Measurements from ENCODE around the gene ALPP. TPM values are rescaled to one million over a fixed set of nuclear protein-coding genes. Genes with fewer than 3 reads are reported as not detected.
"Not testable (repeated sequence)": the region's sequence is repeated elsewhere in the genome, so short reads cannot be mapped to it uniquely, and the experiment has no call there.

The ALPP gene
- total RNA-seq, 2 donors from 2014 or later: not detected

- no peak for DNase-seq (ENCODE audit: low spot score)
- Histone ChIP-seq H3K36me3 (no peaks in the 10 kb centered on the region), H3K9me3 (no peaks in the 10 kb centered on the region), H3K4me3 (no peak overlapping the region), H3K27ac (no peak overlapping the region), H3K27me3 (no peaks in the 10 kb centered on the region), H3K4me1 (no peaks in the 10 kb centered on the region)
- no peak for TF ChIP-seq CTCF (IDR thresholded peaks at IDR 0.05)
Observed at GRCh38 chr2:232367016-232367415, 11.5 kb upstream of the ALPP start.

GRCh38 chr2:232367591-232368233 is 10.8 kb upstream of the ALPP start:
- no peaks in the 10 kb centered on the region for H3K9me3 ChIP-seq
- no peak overlapping the region for H3K27ac ChIP-seq
- DNase-seq (ENCODE audit: low spot score): no peak
- H3K4me3 ChIP-seq: no peak overlapping the region
- TF ChIP-seq CTCF (IDR thresholded peaks at IDR 0.05): no peak
- no peaks in the 10 kb centered on the region for H3K27me3 ChIP-seq
- no peaks in the 10 kb centered on the region for H3K4me1 ChIP-seq
- no peaks in the 10 kb centered on the region for H3K36me3 ChIP-seq

GRCh38 chr2:232368311-232368731 is 10.2 kb upstream of the ALPP start:
- no peak for DNase-seq (ENCODE audit: low spot score)
- TF ChIP-seq CTCF (IDR thresholded peaks at IDR 0.05): no peak
- Histone ChIP-seq H3K9me3 (no peaks in the 10 kb centered on the region), H3K27ac (no peak overlapping the region), H3K27me3 (no peaks in the 10 kb centered on the region), H3K4me3 (no peak overlapping the region), H3K36me3 (no peaks in the 10 kb centered on the region), H3K4me1 (no peaks in the 10 kb centered on the region)

- Histone ChIP-seq H3K9me3 (no peaks in the 10 kb centered on the region), H3K36me3 (no peaks in the 10 kb centered on the region), H3K27me3 (no peaks in the 10 kb centered on the region), H3K4me3 (no peak overlapping the region), H3K4me1 (no peaks in the 10 kb centered on the region), H3K27ac (no peak overlapping the region)
- no peak for TF ChIP-seq CTCF (IDR thresholded peaks at IDR 0.05)
- no peak for DNase-seq (ENCODE audit: low spot score)
Observed at GRCh38 chr2:232369126-232369951, 9.2 kb upstream of the ALPP start.

GRCh38 chr2:232370007-232370406 is 8.5 kb upstream of the ALPP start:
- not testable (repeated sequence) for H3K9me3 ChIP-seq; DNase-seq (ENCODE audit: low spot score); H3K36me3 ChIP-seq; H3K4me3 ChIP-seq; H3K27me3 ChIP-seq; H3K4me1 ChIP-seq; H3K27ac ChIP-seq

Measured in right atrium auricular region (tissue), 2 donors.